Measurements from ENCODE around the gene ECSIT. TPM values are rescaled to one million over a fixed set of nuclear protein-coding genes. Genes with fewer than 3 reads are reported as not detected.

The ECSIT gene
- polyA plus RNA-seq, 1 donor (not counting 4 experiments of a cell fraction or from before 2014, with no cell fraction given) = 16.0 TPM

- Histone ChIP-seq H4K20me1 (ENCODE audit: control insufficient read depth, extremely low read depth, insufficient read depth, low read length) (no peaks in the 10 kb centered on the region), H3K4me3 (ENCODE audit: control insufficient read depth in 2 of 3, extremely low read depth in 1 of 3, insufficient read depth in 2 of 3, low read depth in 1 of 3, low read length in 3 of 3) (no peak overlapping the region), H3K9ac (ENCODE audit: control insufficient read depth, extremely low read depth, insufficient read depth, low read length) (no peak overlapping the region), H3K9me1 (ENCODE audit: control insufficient read depth, extremely low read depth, insufficient read depth, low read length) (no peaks in the 10 kb centered on the region), H3K27ac (ENCODE audit: control insufficient read depth, insufficient read depth, low read length) (no peak overlapping the region), H3K9me3 (ENCODE audit: control insufficient read depth, low read depth, low read length) (no peaks in the 10 kb centered on the region), H3K27me3 (ENCODE audit: control insufficient read depth, extremely low read depth, insufficient read depth, low read length) (no peaks in the 10 kb centered on the region), H3K4me2 (ENCODE audit: control insufficient read depth, extremely low read depth, insufficient read depth, low read depth, low read length) (no peak overlapping the region), H3K79me2 (ENCODE audit: control insufficient read depth, insufficient read depth, low read length) (no peaks in the 10 kb centered on the region), H3K36me3 (ENCODE audit: control insufficient read depth in 2 of 2, extremely low read depth in 1 of 2, insufficient read depth in 2 of 2, low read length in 2 of 2) (peaks cover 0 to 7% of the 10 kb centered on the region in 2 experiments), H3K4me1 (ENCODE audit: control insufficient read depth, extremely low read depth, insufficient read depth, low read length) (peaks cover 5% of the 10 kb centered on the region), H2AFZ (ENCODE audit: control insufficient read depth, low read length) (no peak overlapping the region)
- dilution Hi-C loops (cut with MboI; ENCODE audit: extremely low pct_ligation_motif_present, low sequenced_read_pairs) = no loop called here
- no peak for DNase-seq (ENCODE audit: low read depth, low spot score)
- TF ChIP-seq EZH2 (IDR thresholded peaks at IDR 0.05; ENCODE audit: low read length) = no peak
- TF ChIP-seq CTCF (optimal IDR thresholded peaks at IDR 0.05 in 1 of 3, IDR thresholded peaks at IDR 0.05 in 1 of 3, conservative IDR thresholded peaks at IDR 0.05 in 1 of 3; ENCODE audit: extremely low read depth in 1 of 3, insufficient read depth in 2 of 3, low read length in 3 of 3) = no peak
- FAIRE-seq = no peak
Observed at GRCh38 chr19:11510444-11510843, 18.5 kb downstream of the ECSIT start.

- Histone ChIP-seq H4K20me1 (ENCODE audit: control insufficient read depth, extremely low read depth, insufficient read depth, low read length) (no peaks in the 10 kb centered on the region), H3K4me2 (ENCODE audit: control insufficient read depth, extremely low read depth, insufficient read depth, low read depth, low read length) (no peak overlapping the region), H3K79me2 (ENCODE audit: control insufficient read depth, insufficient read depth, low read length) (no peaks in the 10 kb centered on the region), H3K27me3 (ENCODE audit: control insufficient read depth, extremely low read depth, insufficient read depth, low read length) (no peaks in the 10 kb centered on the region), H3K36me3 (ENCODE audit: control insufficient read depth in 2 of 2, extremely low read depth in 1 of 2, insufficient read depth in 2 of 2, low read length in 2 of 2) (peaks cover 0 to 1% of the 10 kb centered on the region in 2 experiments), H3K9me1 (ENCODE audit: control insufficient read depth, extremely low read depth, insufficient read depth, low read length) (no peaks in the 10 kb centered on the region), H3K4me1 (ENCODE audit: control insufficient read depth, extremely low read depth, insufficient read depth, low read length) (peaks cover 9% of the 10 kb centered on the region), H2AFZ (ENCODE audit: control insufficient read depth, low read length) (no peak overlapping the region), H3K9ac (ENCODE audit: control insufficient read depth, extremely low read depth, insufficient read depth, low read length) (no peak overlapping the region), H3K27ac (ENCODE audit: control insufficient read depth, insufficient read depth, low read length) (no peak overlapping the region), H3K4me3 (ENCODE audit: control insufficient read depth in 2 of 3, extremely low read depth in 1 of 3, insufficient read depth in 2 of 3, low read depth in 1 of 3, low read length in 3 of 3) (no peak overlapping the region), H3K9me3 (ENCODE audit: control insufficient read depth, low read depth, low read length) (no peaks in the 10 kb centered on the region)
- DNase-seq (ENCODE audit: low read depth, low spot score) = no peak
- dilution Hi-C loops (cut with MboI; ENCODE audit: extremely low pct_ligation_motif_present, low sequenced_read_pairs) = no loop called here
- no peak for FAIRE-seq
- TF ChIP-seq CTCF (optimal IDR thresholded peaks at IDR 0.05 in 1 of 3, IDR thresholded peaks at IDR 0.05 in 1 of 3, conservative IDR thresholded peaks at IDR 0.05 in 1 of 3; ENCODE audit: extremely low read depth in 1 of 3, insufficient read depth in 2 of 3, low read length in 3 of 3) (no peak), EZH2 (IDR thresholded peaks at IDR 0.05; ENCODE audit: low read length) (no peak)
Observed at GRCh38 chr19:11507370-11508078, 21.4 kb downstream of the ECSIT start.

All from keratinocyte (primary cell).